Ishikawa (cell line): ENCODE measurements around the gene SDR39U1.

Source experiments
- CEBPB ChIP-seq: IDR thresholded peaks from 2 replicates; pipeline ENCODE4 v1.6.1; 2012
- CREB1 ChIP-seq: IDR thresholded peaks from 2 replicates; pipeline ENCODE4 v1.6.1; 2012; ENCODE audit warnings: low read depth
- EGR1 ChIP-seq: IDR thresholded peaks from 2 replicates; pipeline ENCODE4 v1.6.1; 2012
- EP300 ChIP-seq: IDR thresholded peaks from 2 replicates; pipeline ENCODE4 v1.6.1; 2012; ENCODE audit warnings: borderline replicate concordance
- FOXM1 ChIP-seq: IDR thresholded peaks from 2 replicates; pipeline ENCODE4 v1.6.1; 2012; ENCODE audit warnings: low read depth, borderline replicate concordance
- MAX ChIP-seq: IDR thresholded peaks from 2 replicates; pipeline ENCODE4 v1.6.1; 2012
- NFIC ChIP-seq: IDR thresholded peaks from 2 replicates; pipeline ENCODE4 v1.6.1; 2012
- RAD21 ChIP-seq: IDR thresholded peaks from 2 replicates; pipeline ENCODE4 v1.6.1; 2012; ENCODE audit warnings: low read depth
- REST ChIP-seq: IDR thresholded peaks from 2 replicates; pipeline ENCODE4 v1.6.1; 2012; ENCODE audit warnings: low read depth, mild to moderate bottlenecking
- TAF1 ChIP-seq: IDR thresholded peaks from 2 replicates; pipeline ENCODE4 v1.6.1; 2012; ENCODE audit warnings: low read depth, mild to moderate bottlenecking
- TEAD4 ChIP-seq: IDR thresholded peaks from 2 replicates; pipeline ENCODE4 v1.6.1; 2012
- USF1 ChIP-seq: IDR thresholded peaks from 2 replicates; pipeline ENCODE4 v1.6.1; 2012
- YY1 ChIP-seq: IDR thresholded peaks from 2 replicates; pipeline ENCODE4 v1.6.1; 2012; ENCODE audit warnings: low read depth
- ZBTB7A ChIP-seq: IDR thresholded peaks from 2 replicates; pipeline ENCODE4 v1.6.1; 2012; ENCODE audit warnings: low read depth

- no peak for TF ChIP-seq RAD21
- TF ChIP-seq ZBTB7A, result no peak
- no peak for TF ChIP-seq EP300
- no peak for TF ChIP-seq TEAD4
- no peak for TF ChIP-seq REST
- no peak for TF ChIP-seq YY1
- TF ChIP-seq EGR1, result no peak
- TF ChIP-seq FOXM1, result no peak
- no peak for TF ChIP-seq MAX
- no peak for TF ChIP-seq TAF1
- no peak for TF ChIP-seq NFIC
- no peak for TF ChIP-seq CEBPB
- TF ChIP-seq CREB1, result no peak
- TF ChIP-seq USF1, result no peak
Measured at GRCh38 chr14:24473211-24473610, 30.6 kb upstream of the SDR39U1 start.
